CD4-positive, alpha-beta T cell (primary cell): ENCODE results near the gene GRB14. TPM values are rescaled to one million over a fixed set of nuclear protein-coding genes. Genes with fewer than 3 reads are reported as not detected.

ENCODE experiments used
- ATAC-seq: fragments of 200-7000 bp; cut with Tn5 transposase; one replicate; pipeline ENCODE4 v1.10.0; 2022; ENCODE audit warnings: mild to moderate bottlenecking; ENCODE audit not compliant: poor library complexity
- CTCF ChIA-PET: fragments of 350-600 bp; sonication (Branson Sonifier 250); formaldehyde crosslinking; loops from one replicate; lab custom pipeline; 2021; ENCODE audit warnings: antibody characterized with exemption, inconsistent platforms; lab: Charles Lee
- POLR2A ChIA-PET: fragments of 350-600 bp; sonication (Branson Sonifier 250); formaldehyde crosslinking; loops from one replicate; lab custom pipeline; 2021; ENCODE audit warnings: antibody characterized with exemption, inconsistent platforms; lab: Charles Lee
- DNase-seq, 14 experiments: peaks; one replicate each; pipeline ENCODE4 v3.0.0-alpha.2; 2013 to 2020; ENCODE audit warnings: mixed read lengths in 2 of 14
- H3K27ac ChIP-seq, 2 donors: one replicate each; pipeline versions ENCODE4 v1.5.1 to v1.7.0; 2013; ENCODE audit warnings: low read length in 2 of 2, low read depth in 1 of 2, mild to moderate bottlenecking in 1 of 2
- H3K27me3 ChIP-seq, 2 experiments: 1 replicate in 1 of 2; 2 replicates in 1 of 2; pipeline versions ENCODE4 v1.6.1 to v1.7.0; 2013; ENCODE audit warnings: low read length in 2 of 2, control low read depth in 1 of 2, mild to moderate bottlenecking in 1 of 2, moderate library complexity in 1 of 2; ENCODE audit not compliant: insufficient read depth in 2 of 2, control insufficient read depth in 1 of 2
- H3K36me3 ChIP-seq: one replicate; pipeline ENCODE4 v1.6.1; 2013; ENCODE audit warnings: low read length, control low read depth; ENCODE audit not compliant: insufficient read depth
- H3K4me1 ChIP-seq: one replicate; pipeline ENCODE4 v1.6.1; 2013; ENCODE audit warnings: low read length, control low read depth; ENCODE audit not compliant: insufficient read depth
- H3K4me3 ChIP-seq: one replicate; pipeline ENCODE4 v1.5.1; 2013; ENCODE audit warnings: mild to moderate bottlenecking, low read length, moderate library complexity
- H3K9me3 ChIP-seq, 2 experiments: 1 replicate in 1 of 2; 2 replicates in 1 of 2; pipeline versions ENCODE4 v1.6.1 to v1.7.0; 2013; ENCODE audit warnings: low read length in 2 of 2, mild to moderate bottlenecking in 2 of 2, control low read depth in 1 of 2, moderate library complexity in 1 of 2; ENCODE audit not compliant: control insufficient read depth in 1 of 2, insufficient read depth in 1 of 2
- H3K27ac Mint-ChIP-seq: one replicate; pipeline ENCODE4 v1.8.0; 2020; ENCODE audit warnings: mixed read lengths
- H3K27me3 Mint-ChIP-seq: one replicate; pipeline ENCODE4 v1.8.0; 2021; ENCODE audit warnings: mixed read lengths
- H3K36me3 Mint-ChIP-seq: one replicate; pipeline ENCODE4 v1.8.0; 2021; ENCODE audit warnings: low read depth, mixed read lengths
- H3K4me1 Mint-ChIP-seq: one replicate; pipeline ENCODE4 v1.8.0; 2021; ENCODE audit warnings: low read depth, mixed read lengths
- H3K4me3 Mint-ChIP-seq: one replicate; pipeline ENCODE4 v1.8.0; 2020; ENCODE audit warnings: mild to moderate bottlenecking, mixed read lengths
- H3K9me3 Mint-ChIP-seq: one replicate; pipeline ENCODE4 v1.8.0; 2020; ENCODE audit warnings: mixed read lengths
- intact Hi-C, 2 experiments: fragments of 100-400 bp; cut with DNase I in 1 of 2; cut with micrococcal nuclease in 1 of 2; formaldehyde crosslinking; loops; one replicate each; pipeline versions ENCODE4 v1.15.1 to v1.9.0; 2023 to 2025; cut with DNase I, micrococcal nuclease
- total RNA-seq, 174 experiments: library from RNA in 2 of 174; stranded (reverse) in 2 of 174; gene quantifications; one replicate each; pipeline ENCODE4 v1.2.3 and lab custom pipeline; 2021 to 2026
- TF ChIP-seq, protein P1 (sequence below): fragments of 200-600 bp; IDR thresholded peaks from one replicate; pipeline ENCODE4 v1.8.0; 2022; ENCODE audit warnings: antibody characterized with exemption, mild to moderate bottlenecking

Gene GRB14
- total RNA-seq, 2 experiments from 2014 or later: not detected

GRCh38 chr2:164620457-164620856 is 825 bp downstream of the GRB14 start:
- POLR2A ChIA-PET: no interaction called here
- Mint-ChIP-seq H3K27ac (no peak overlapping the region), H3K4me1 (no peaks in the 10 kb centered on the region), H3K9me3 (no peaks in the 10 kb centered on the region), H3K27me3 (peaks cover 36% of the 10 kb centered on the region), H3K4me3 (no peak overlapping the region), H3K36me3 (no peaks in the 10 kb centered on the region)
- ATAC-seq (no peak), DNase-seq (no peak)
- H3K4me3 ChIP-seq: no peak overlapping the region
- no peaks in the 10 kb centered on the region for H3K36me3 ChIP-seq
- no peak overlapping the region for H3K27ac ChIP-seq
- peaks cover 0 to 13% of the 10 kb centered on the region in 2 experiments for H3K9me3 ChIP-seq
- H3K27me3 ChIP-seq: peaks cover 2 to 18% of the 10 kb centered on the region in 2 experiments
- no peaks in the 10 kb centered on the region for H3K4me1 ChIP-seq
- CTCF ChIA-PET: no interaction called here
- intact Hi-C loops: no loop called here
- TF ChIP-seq, protein P1, sequence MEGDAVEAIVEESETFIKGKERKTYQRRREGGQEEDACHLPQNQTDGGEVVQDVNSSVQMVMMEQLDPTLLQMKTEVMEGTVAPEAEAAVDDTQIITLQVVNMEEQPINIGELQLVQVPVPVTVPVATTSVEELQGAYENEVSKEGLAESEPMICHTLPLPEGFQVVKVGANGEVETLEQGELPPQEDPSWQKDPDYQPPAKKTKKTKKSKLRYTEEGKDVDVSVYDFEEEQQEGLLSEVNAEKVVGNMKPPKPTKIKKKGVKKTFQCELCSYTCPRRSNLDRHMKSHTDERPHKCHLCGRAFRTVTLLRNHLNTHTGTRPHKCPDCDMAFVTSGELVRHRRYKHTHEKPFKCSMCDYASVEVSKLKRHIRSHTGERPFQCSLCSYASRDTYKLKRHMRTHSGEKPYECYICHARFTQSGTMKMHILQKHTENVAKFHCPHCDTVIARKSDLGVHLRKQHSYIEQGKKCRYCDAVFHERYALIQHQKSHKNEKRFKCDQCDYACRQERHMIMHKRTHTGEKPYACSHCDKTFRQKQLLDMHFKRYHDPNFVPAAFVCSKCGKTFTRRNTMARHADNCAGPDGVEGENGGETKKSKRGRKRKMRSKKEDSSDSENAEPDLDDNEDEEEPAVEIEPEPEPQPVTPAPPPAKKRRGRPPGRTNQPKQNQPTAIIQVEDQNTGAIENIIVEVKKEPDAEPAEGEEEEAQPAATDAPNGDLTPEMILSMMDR: no peak

DNA sequence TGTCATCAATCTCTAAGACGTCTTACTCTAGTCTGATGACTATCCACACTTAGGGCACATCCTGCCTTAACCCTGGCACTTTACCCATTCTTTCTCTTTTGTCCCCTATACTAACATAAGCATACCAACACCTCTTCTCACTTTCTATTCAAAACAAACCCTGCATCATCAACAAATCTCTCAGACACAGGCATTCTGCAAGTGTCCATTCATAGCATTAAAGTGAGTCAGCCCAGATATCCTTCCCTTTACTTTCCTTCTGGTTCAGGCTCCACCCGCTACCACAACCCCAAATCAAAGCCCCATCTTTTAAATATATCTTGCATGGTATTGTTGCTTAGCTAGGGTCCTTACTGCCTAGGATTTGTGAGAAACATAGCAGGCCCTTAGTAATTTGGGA is 3.8 kb downstream of the GRB14 start:
- H3K9me3 ChIP-seq: peaks cover 0 to 10% of the 10 kb centered on the region in 2 experiments
- no peak overlapping the region for H3K4me3 Mint-ChIP-seq
- CTCF ChIA-PET: no interaction called here
- H3K4me1 Mint-ChIP-seq: no peaks in the 10 kb centered on the region
- H3K36me3 ChIP-seq: no peaks in the 10 kb centered on the region
- ATAC-seq (no peak), DNase-seq (no peak)
- peaks cover 2 to 17% of the 10 kb centered on the region in 2 experiments for H3K27me3 ChIP-seq
- peaks cover 31% of the 10 kb centered on the region for H3K27me3 Mint-ChIP-seq
- TF ChIP-seq, protein P1: no peak
- H3K27ac ChIP-seq: no peak overlapping the region
- no peak overlapping the region for H3K4me3 ChIP-seq
- H3K36me3 Mint-ChIP-seq: no peaks in the 10 kb centered on the region
- no peaks in the 10 kb centered on the region for H3K9me3 Mint-ChIP-seq
- no peaks in the 10 kb centered on the region for H3K4me1 ChIP-seq
- POLR2A ChIA-PET: no interaction called here
- intact Hi-C loops: no loop called here
- no peak overlapping the region for H3K27ac Mint-ChIP-seq

- Histone ChIP-seq H3K4me1 (no peaks in the 10 kb centered on the region), H3K4me3 (no peak overlapping the region), H3K27me3 (no peaks in the 10 kb centered on the region), H3K36me3 (no peaks in the 10 kb centered on the region), H3K9me3 (no peaks in the 10 kb centered on the region), H3K27ac (no peak overlapping the region)
- Mint-ChIP-seq H3K4me1 (no peaks in the 10 kb centered on the region), H3K9me3 (no peaks in the 10 kb centered on the region), H3K27ac (no peak overlapping the region), H3K27me3 (peaks cover 3% of the 10 kb centered on the region), H3K36me3 (no peaks in the 10 kb centered on the region), H3K4me3 (no peak overlapping the region)
- CTCF ChIA-PET: no interaction called here
- POLR2A ChIA-PET: no interaction called here
- DNase-seq (no peak), ATAC-seq (no peak)
- TF ChIP-seq, protein P1: no peak
- intact Hi-C loops: no loop called here
Observed at GRCh38 chr2:164613321-164613982, 7.8 kb downstream of the GRB14 start.
